ENCODE data around the gene ZNF783. TPM values are rescaled to one million over a fixed set of nuclear protein-coding genes. Genes with fewer than 3 reads are reported as not detected.

ZNF783 gene
- total and polyA plus RNA-seq, 2 of the 8 experiments (the other 6 are each of a cell fraction or from before 2014, with no cell fraction given), result 7.3 to 8.2 TPM

GRCh38 chr7:149291781-149292461 lies 29.9 kb downstream of the ZNF783 start:
- Histone ChIP-seq H4K5ac (ENCODE audit: insufficient read length, low read depth, low read length) (no peak overlapping the region), H3K14ac (ENCODE audit: insufficient read length) (no peak overlapping the region), H3K79me1 (ENCODE audit: low read depth, low read length) (no peaks in the 10 kb centered on the region; the same call in 1 of the 2 replicates), H2BK12ac (ENCODE audit: low read depth, low read length) (no peak overlapping the region), H2BK120ac (replicated peaks; ENCODE audit: low read depth, low read length) (no peak overlapping the region), H3K18ac (ENCODE audit: extremely low read depth, low read length) (no peak overlapping the region), H4K8ac (ENCODE audit: extremely low read depth, insufficient read depth, low read length) (no peak overlapping the region), H2AFZ (ENCODE audit: low read length) (no peak overlapping the region), H3K23ac (ENCODE audit: insufficient read length) (no peak overlapping the region), H3K9ac (replicated peaks in 1 of 4; ENCODE audit: extremely low read depth in 1 of 4, low read depth in 3 of 4, low read length in 3 of 4) (no peak overlapping the region), H3K4me1 (replicated peaks in 1 of 4; ENCODE audit: control insufficient read depth in 3 of 4, insufficient read depth in 4 of 4, low read length in 3 of 4) (peaks cover 0 to 3% (median 0%) of the 10 kb centered on the region in 4 experiments; a peak in 1 of 7 replicates), H3K4ac (replicated peaks; ENCODE audit: insufficient read length, low read depth, low read length) (no peak overlapping the region), H2BK5ac (ENCODE audit: low read depth, low read length) (no peak overlapping the region), H3K23me2 (ENCODE audit: low read depth, low read length) (no peaks in the 10 kb centered on the region), H3K56ac (replicated peaks; ENCODE audit: insufficient read length, low read depth, low read length) (no peak overlapping the region), H3K9me3 (ENCODE audit: insufficient read depth in 2 of 2, low read depth in 1 of 2, low read length in 1 of 2) (no peaks in the 10 kb centered on the region), H3K4me2 (ENCODE audit: insufficient read depth in 1 of 2, low read depth in 2 of 2, low read length in 2 of 2) (no peak overlapping the region), H3K27me3 (replicated peaks in 1 of 4; ENCODE audit: control insufficient read depth in 3 of 4, extremely low read depth in 1 of 4, insufficient read depth in 3 of 4, low read length in 3 of 4) (no peaks in the 10 kb centered on the region), H3K4me3 (ENCODE audit: extremely low read depth in 1 of 4, insufficient read depth in 2 of 4, low read depth in 3 of 4, low read length in 4 of 4) (no peak overlapping the region), H4K91ac (replicated peaks; ENCODE audit: insufficient read length, low read length) (no peak overlapping the region), H4K20me1 (replicated peaks in 1 of 2; ENCODE audit: control insufficient read depth in 1 of 2, insufficient read depth in 2 of 2, low read length in 2 of 2) (no peaks in the 10 kb centered on the region), H3K36me3 (ENCODE audit: control insufficient read depth in 2 of 4, insufficient read depth in 4 of 4, low read length in 3 of 4) (no peaks in the 10 kb centered on the region), H2AK5ac (ENCODE audit: low read depth, low read length) (no peak overlapping the region), H2BK20ac (ENCODE audit: low read length) (no peak overlapping the region), H3K27ac (ENCODE audit: low read depth, low read length) (no peak overlapping the region), H2BK15ac (ENCODE audit: low read length) (no peak overlapping the region), H3K79me2 (ENCODE audit: control insufficient read depth in 1 of 2, insufficient read depth in 2 of 2, low read length in 2 of 2) (no peaks in the 10 kb centered on the region)
- POLR2A ChIA-PET (ENCODE audit: partially characterized antibody), result interaction anchor here (1.0 kb wide), 1 partner anchor 8 kb away, joined by 3 read pairs; no protein-coding TSS in a partner anchor
- DNase-seq (ENCODE audit: low read depth in 1 of 2, low spot score in 2 of 2), result no peak
- WGBS, 2 experiments (ENCODE audit: extremely low coverage in 1 of 2, insufficient coverage in 1 of 2, insufficient read length in 1 of 2, insufficient replicate concordance in 2 of 2, low coverage in 1 of 2, low lambda C conversion rate in 2 of 2, missing lambda C conversion rate in 1 of 2), result 93% methylated on average over 16 of the region's 16 CpGs; no CpG with 5 or more reads in 1 of the 2 experiments
- no peak for FAIRE-seq
- CTCF ChIA-PET (ENCODE audit: partially characterized antibody), result interaction anchor here (1.1 to 3.6 kb wide), 8 partner anchors 8 to 205 kb away, joined by 3 to 17 read pairs (median 8); partner anchors contain the start of gene ZNF783
- TF ChIP-seq E2F6 (IDR thresholded peaks at IDR 0.05) (no peak), ZNF274 (IDR thresholded peaks at IDR 0.05; ENCODE audit: borderline replicate concordance, extremely low read depth, low read length) (no peak), YY1 (IDR thresholded peaks at IDR 0.05; ENCODE audit: low read depth, low read length) (no peak), SP4 (IDR thresholded peaks at IDR 0.05; ENCODE audit: low read length) (no peak), TCF12 (IDR thresholded peaks at IDR 0.05; ENCODE audit: low read depth, low read length) (no peak), KDM5A (IDR thresholded peaks at IDR 0.05; ENCODE audit: low read length) (no peak), GABPA (IDR thresholded peaks at IDR 0.05; ENCODE audit: borderline replicate concordance, insufficient read depth, low read length) (no peak), SIX5 (IDR thresholded peaks at IDR 0.05; ENCODE audit: low read depth, low read length) (no peak), ATF3 (IDR thresholded peaks at IDR 0.05; ENCODE audit: insufficient read depth, low read depth, low read length) (no peak), RNF2 (IDR thresholded peaks at IDR 0.05; ENCODE audit: borderline replicate concordance, low read depth, low read length, missing control alignments, poor library complexity, severe bottlenecking) (no peak), SP1 (IDR thresholded peaks at IDR 0.05; ENCODE audit: low read depth, low read length) (no peak), PHF8 (conservative IDR thresholded peaks at IDR 0.05; ENCODE audit: low read depth, low read length) (no peak)

Data from H1 (cell line).